ENCODE measurements around the gene ADARB2.

GRCh38 chr10:1374511-1375345 lies 362.6 kb downstream of the ADARB2 start:
- no peak for TF ChIP-seq CTCF (IDR thresholded peaks at IDR 0.05)
- no peak for TF ChIP-seq POLR2A (IDR thresholded peaks at IDR 0.05)
